Measurements from ENCODE around the gene AUTS2.

AUTS2 gene

GRCh38 chr7:70458745-70459144 lies 860.5 kb downstream of the AUTS2 start:
- Histone ChIP-seq H3K36me3 (no peaks in the 10 kb centered on the region), H3K4me3 (ENCODE audit: low read depth in 1 of 2, low read length in 1 of 2) (no peak overlapping the region), H3K27ac (no peak overlapping the region), H3K27me3 (no peaks in the 10 kb centered on the region), H3K9me3 (no peaks in the 10 kb centered on the region), H3K4me1 (ENCODE audit: control insufficient read depth in 1 of 2, insufficient read depth in 1 of 2, low read depth in 1 of 2, low read length in 1 of 2) (no peaks in the 10 kb centered on the region)
- no peak for TF ChIP-seq CTCF (IDR thresholded peaks at IDR 0.05)

GRCh38 chr7:70459546-70459945 lies 861.3 kb downstream of the AUTS2 start:
- Histone ChIP-seq H3K4me3 (ENCODE audit: low read depth in 1 of 2, low read length in 1 of 2) (no peak overlapping the region), H3K36me3 (no peaks in the 10 kb centered on the region), H3K9me3 (no peaks in the 10 kb centered on the region), H3K4me1 (ENCODE audit: control insufficient read depth in 1 of 2, insufficient read depth in 1 of 2, low read depth in 1 of 2, low read length in 1 of 2) (no peaks in the 10 kb centered on the region), H3K27ac (no peak overlapping the region), H3K27me3 (no peaks in the 10 kb centered on the region)
- no peak for TF ChIP-seq CTCF (IDR thresholded peaks at IDR 0.05)

- H3K36me3 ChIP-seq: no peaks in the 10 kb centered on the region
- H3K27me3 ChIP-seq: no peaks in the 10 kb centered on the region
- H3K4me3 ChIP-seq (ENCODE audit: low read depth in 1 of 2, low read length in 1 of 2): no peak overlapping the region
- H3K9me3 ChIP-seq: no peaks in the 10 kb centered on the region
- no peak for TF ChIP-seq CTCF (IDR thresholded peaks at IDR 0.05)
- no peaks in the 10 kb centered on the region for H3K4me1 ChIP-seq (ENCODE audit: control insufficient read depth in 1 of 2, insufficient read depth in 1 of 2, low read depth in 1 of 2, low read length in 1 of 2)
- H3K27ac ChIP-seq: no peak overlapping the region
Observed at GRCh38 chr7:70460071-70460470, 861.8 kb downstream of the AUTS2 start.

- no peaks in the 10 kb centered on the region for H3K9me3 ChIP-seq
- H3K27ac ChIP-seq: no peak overlapping the region
- H3K4me3 ChIP-seq (ENCODE audit: low read depth in 1 of 2, low read length in 1 of 2): no peak overlapping the region
- TF ChIP-seq CTCF (IDR thresholded peaks at IDR 0.05): no peak
- H3K36me3 ChIP-seq: no peaks in the 10 kb centered on the region
- H3K4me1 ChIP-seq (ENCODE audit: control insufficient read depth in 1 of 2, insufficient read depth in 1 of 2, low read depth in 1 of 2, low read length in 1 of 2): no peaks in the 10 kb centered on the region
- no peaks in the 10 kb centered on the region for H3K27me3 ChIP-seq
Observed at GRCh38 chr7:70460562-70460961, 862.3 kb downstream of the AUTS2 start.

GRCh38 chr7:70463352-70463938 lies 865.2 kb downstream of the AUTS2 start:
- no peaks in the 10 kb centered on the region for H3K36me3 ChIP-seq
- TF ChIP-seq CTCF (IDR thresholded peaks at IDR 0.05): no peak
- H3K4me1 ChIP-seq (ENCODE audit: control insufficient read depth in 1 of 2, insufficient read depth in 1 of 2, low read depth in 1 of 2, low read length in 1 of 2): no peaks in the 10 kb centered on the region
- no peak overlapping the region for H3K27ac ChIP-seq
- H3K4me3 ChIP-seq (ENCODE audit: low read depth in 1 of 2, low read length in 1 of 2): no peak overlapping the region
- H3K9me3 ChIP-seq: no peaks in the 10 kb centered on the region
- H3K27me3 ChIP-seq: no peaks in the 10 kb centered on the region

All from neutrophil (primary cell).